Activated T-cell treated with anti-CD3 and anti-CD28 coated beads, Interleukin-2, amount 50 U/mL, for 1 hour (primary cell): ENCODE results near the gene DOCK1.

Source experiments
- DNase-seq: peaks from one replicate; pipeline ENCODE4 v3.0.0-alpha.2; 2020

Gene DOCK1

DNA sequence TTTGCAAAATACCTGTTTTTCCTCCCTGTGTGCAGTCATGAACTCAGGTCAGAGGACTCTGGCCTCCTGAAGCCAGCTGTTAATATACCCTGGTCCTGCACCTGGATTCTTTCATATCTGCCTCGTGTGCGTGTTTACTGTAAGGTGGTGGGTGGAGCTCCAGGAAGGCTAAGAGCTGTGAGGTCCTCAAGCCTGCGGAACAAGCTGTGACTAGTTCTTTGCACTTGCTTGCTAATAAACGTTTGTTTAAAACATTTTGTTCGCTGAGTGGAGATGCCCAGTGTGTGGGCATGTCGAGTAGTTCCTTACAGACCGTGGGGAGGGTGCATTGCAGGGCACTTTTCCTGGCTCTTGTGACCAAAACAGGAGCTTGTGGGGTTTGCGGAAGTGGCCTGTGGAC lies 139.0 kb downstream of the DOCK1 start:
- DNase-seq = no peak

- no peak for DNase-seq
Measured at GRCh38 chr10:127046975-127047877, 142.0 kb downstream of the DOCK1 start.

GRCh38 chr10:127047878-127048238 lies 142.6 kb downstream of the DOCK1 start:
- DNase-seq = no peak

DNA sequence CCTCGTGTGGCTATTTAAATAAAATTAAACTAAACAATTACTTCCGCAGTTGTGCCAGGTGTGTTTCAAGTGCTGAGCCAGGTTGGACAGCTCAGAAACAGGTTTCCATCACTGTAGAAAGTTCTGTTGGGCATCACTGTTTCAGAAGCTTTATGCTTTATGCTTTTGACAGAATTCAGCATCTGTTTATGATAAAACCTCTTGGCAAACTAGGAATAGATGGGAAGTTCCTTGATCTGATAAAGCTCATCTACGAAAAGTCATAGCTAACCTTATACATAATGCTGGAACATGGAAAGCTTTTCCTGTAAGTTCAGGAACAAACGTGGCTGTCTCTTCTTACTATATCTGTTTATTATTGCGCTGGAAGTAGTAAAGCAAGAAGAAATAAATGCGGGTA lies 143.4 kb downstream of the DOCK1 start:
- DNase-seq = no peak

- DNase-seq = no peak
Measured at GRCh38 chr10:127052001-127052400, 146.8 kb downstream of the DOCK1 start.

GRCh38 chr10:127055263-127055662 lies 150.0 kb downstream of the DOCK1 start:
- DNase-seq = no peak

DNA sequence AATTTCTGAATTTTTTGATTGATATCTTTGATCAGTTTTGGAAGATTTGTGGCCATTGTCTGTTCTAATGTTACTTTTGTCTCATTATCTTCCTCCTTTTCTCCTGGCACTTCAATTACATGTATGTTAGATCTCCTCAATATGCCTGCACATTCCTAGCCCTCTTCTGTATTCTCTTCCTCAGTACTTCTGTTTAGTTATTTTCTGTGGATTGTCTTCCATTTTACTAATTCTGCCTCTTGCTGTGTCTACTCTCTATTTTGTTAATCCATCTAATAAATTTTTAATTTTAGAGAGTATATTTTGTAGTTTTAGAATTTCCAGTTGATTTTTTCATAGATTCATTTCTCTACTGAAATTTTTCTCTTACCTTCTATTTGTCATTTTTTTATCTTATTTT lies 154.1 kb downstream of the DOCK1 start:
- no peak for DNase-seq

DNA sequence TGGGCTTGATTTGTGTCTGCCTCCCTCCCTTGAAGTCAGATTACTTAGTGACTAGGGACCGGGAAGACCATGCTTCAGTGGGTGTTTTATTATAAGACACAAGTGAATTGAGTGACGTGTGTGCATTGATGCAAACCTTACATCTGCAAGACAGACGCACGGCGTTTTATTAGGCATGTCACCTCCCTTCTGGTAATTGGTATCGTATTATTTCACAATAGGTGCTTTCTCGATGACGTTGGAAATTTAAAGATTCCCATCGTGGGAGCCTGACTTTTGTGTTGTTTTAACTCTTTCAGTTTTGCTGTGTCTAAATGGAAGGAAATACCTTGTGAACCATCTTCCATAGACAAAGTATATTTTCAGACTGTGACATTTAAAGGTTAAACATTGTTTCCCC lies 158.5 kb downstream of the DOCK1 start:
- no peak for DNase-seq

DNA sequence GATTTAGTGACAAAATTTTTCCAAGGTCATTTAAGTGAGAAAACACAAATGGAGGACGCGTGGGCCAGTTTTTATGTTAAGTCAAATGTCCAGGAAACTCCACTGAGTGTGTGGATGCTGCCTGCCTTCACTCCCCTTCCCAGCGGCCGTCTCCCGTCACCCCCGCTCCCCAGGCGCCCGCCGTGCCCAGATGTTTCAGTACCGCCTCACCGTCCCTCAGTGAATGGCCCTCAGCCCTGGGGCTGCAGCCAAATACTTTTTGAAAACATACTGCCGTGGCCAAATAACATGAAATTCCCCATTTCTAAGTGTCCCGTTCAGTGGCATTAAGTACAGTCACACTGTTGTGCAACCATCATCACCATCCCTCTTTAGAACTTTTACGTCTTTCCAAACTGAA lies 159.2 kb downstream of the DOCK1 start:
- no peak for DNase-seq

- no peak for DNase-seq
Measured at GRCh38 chr10:127067542-127068194, 162.4 kb downstream of the DOCK1 start.

- no peak for DNase-seq
Measured at GRCh38 chr10:127068485-127068884, 163.3 kb downstream of the DOCK1 start.

DNA sequence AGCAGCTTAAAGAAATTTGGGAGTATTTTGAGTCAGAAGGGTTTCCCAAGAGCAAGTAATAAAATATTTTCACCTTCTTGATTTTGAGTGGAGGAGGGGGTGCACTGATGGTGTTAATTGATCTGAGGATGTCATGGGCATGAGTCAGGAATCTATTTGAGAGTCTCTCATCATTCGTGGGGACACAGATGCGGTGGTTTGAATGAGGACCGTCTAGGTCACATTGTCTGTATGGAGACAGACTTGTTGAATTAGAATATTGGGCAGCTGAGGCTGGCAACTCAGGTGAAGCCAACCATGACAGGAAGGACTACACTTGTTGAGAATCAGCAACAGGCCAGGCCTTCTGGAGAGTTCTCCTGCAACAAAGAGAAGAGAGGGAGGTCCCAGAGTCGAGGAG lies 164.2 kb downstream of the DOCK1 start:
- no peak for DNase-seq

- DNase-seq = no peak
Measured at GRCh38 chr10:127071126-127071525, 165.9 kb downstream of the DOCK1 start.

DNA sequence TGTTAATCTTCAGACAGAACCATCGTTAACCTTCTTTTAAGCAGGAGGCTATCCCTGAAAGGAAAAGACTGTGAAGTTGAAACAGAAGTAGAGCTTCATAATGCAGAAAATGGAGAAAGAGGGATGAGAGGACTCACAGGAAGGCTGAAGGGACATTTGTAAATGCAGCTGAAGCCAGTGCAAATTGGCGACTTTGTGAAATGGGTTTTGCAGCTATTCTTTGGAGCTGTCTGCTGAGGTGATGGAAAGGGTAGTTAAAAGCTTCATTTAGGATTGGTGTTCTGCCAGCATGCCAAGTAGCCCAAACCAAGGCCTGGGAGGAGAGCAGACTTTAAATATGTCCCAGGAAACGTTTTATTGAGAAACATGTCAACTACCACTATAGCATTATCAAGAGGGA lies 168.4 kb downstream of the DOCK1 start:
- no peak for DNase-seq

DNA sequence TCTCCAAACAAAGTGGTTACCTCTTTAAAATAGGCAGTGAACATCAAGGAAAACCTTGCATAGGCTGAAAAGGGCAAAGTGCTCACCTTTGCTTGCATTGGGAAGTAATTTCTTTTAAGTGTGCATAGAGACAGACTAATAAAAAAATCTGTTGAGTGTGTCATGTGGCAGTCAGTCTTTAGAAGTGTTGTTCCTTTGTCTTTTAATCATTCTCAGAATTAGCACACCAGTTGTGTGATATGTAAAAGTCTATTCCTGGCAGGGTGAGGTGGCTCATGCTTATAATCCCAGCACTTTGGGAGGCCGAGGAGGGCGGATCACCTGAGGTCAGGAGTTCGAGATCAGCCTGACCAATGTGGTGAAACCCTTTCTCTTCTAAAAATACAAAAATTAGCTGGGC lies 174.2 kb downstream of the DOCK1 start:
- no peak for DNase-seq

- no peak for DNase-seq
Measured at GRCh38 chr10:127080317-127080716, 175.1 kb downstream of the DOCK1 start.

DNA sequence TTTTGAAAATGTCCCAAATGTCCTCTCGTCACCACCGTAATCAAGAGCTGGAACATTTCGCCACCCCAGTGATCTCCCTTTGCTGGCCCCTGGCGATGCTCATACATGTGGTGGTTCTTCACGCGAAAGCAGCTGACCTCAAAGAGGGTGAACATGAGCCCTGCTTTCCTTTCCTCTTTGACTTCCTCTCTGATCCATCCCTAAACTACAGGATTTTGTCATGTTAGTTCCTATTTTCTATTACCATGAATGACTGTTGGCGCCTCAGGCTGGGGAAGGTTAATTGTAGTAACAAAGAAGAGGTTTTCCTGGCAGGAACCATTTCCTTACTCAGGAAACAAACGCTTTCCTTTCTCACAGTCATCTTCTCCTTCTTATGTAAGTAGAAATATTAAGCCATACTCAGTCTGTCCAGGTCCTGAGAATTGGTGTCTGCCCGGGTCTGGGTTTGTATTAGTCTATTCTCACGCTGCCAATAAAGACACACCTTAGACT lies 176.7 kb downstream of the DOCK1 start:
- no peak for DNase-seq

- DNase-seq = no peak
Measured at GRCh38 chr10:127082651-127083050, 177.4 kb downstream of the DOCK1 start.

- no peak for DNase-seq
Measured at GRCh38 chr10:127085957-127086356, 180.7 kb downstream of the DOCK1 start.

DNA sequence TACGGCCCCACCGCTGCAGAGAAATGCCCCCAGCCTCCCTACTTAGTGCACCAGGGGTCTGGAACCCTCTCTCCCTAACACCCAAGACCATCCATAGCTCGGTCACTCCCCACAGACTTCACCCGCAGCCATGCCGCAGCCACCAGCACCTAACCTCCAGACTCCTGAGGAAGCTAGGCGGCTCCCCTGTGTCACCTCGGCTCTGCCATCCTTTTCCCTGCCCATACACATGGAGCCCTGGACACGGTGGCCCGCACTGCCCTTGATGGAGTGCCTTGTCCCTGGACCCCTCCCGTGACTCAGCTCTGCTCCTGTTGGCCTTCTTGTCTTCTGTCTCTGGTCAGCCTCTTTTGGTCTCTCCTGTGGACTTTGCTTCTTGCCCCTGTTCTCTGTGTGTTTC lies 183.7 kb downstream of the DOCK1 start:
- no peak for DNase-seq

- DNase-seq = no peak
Measured at GRCh38 chr10:127089446-127089845, 184.2 kb downstream of the DOCK1 start.

- DNase-seq = no peak
Measured at GRCh38 chr10:127090138-127090537, 184.9 kb downstream of the DOCK1 start.

DNA sequence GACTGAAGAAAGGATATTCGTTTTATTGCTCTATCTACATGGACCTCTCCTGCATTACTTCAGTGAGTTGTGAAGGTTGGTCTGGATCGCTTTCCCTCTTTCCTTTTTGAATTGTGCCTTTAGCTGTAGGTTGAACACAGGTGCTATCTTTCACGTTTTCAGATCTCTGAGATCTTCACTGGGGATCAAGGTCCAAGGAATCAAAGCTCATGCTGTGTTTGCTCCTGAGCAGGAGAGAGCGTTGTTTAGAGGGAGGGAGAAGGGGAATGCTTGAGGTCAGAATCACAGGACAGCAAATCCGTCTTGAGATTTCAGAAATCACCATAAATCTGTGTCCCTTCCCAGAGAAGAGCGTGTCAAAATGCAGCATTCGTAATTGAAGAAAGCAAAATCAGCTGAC lies 186.1 kb downstream of the DOCK1 start:
- no peak for DNase-seq

- DNase-seq = no peak
Measured at GRCh38 chr10:127092916-127093315, 187.7 kb downstream of the DOCK1 start.
